Measurements from ENCODE around the gene ENOX1.

ENOX1 gene

DNA sequence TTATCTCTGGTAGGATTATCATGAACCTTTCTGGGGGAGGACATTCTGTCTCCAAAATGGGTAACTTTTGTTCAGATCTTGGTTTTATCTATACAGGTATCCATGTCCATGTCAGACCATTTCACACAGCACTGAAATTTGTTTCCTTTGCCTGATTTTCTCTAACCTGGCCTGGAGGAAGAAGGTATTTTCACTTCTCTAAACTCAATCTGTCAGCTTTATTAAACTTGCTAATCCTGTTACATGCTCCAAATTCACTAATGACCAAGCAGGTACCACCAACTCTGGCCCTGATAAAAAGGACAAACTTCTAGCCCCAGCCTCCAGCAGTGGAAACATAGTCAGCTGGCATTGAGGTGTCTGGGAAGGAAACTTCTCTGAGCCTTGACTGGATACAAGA lies 529.0 kb downstream of the ENOX1 start:
- Histone ChIP-seq H2BK5ac (ENCODE audit: low read depth, low read length, poor library complexity) (no peak overlapping the region), H4K91ac (ENCODE audit: low read depth, low read length) (no peak overlapping the region), H2BK120ac (ENCODE audit: insufficient read depth, low read length, poor library complexity) (no peak overlapping the region), H3K18ac (ENCODE audit: low read length) (no peak overlapping the region), H4K12ac (ENCODE audit: low read depth, low read length) (no peak overlapping the region), H3K23ac (ENCODE audit: low read length) (no peak overlapping the region), H2BK12ac (ENCODE audit: low read length) (no peak overlapping the region), H3K4ac (ENCODE audit: low read depth, low read length) (no peak overlapping the region), H3K27ac (ENCODE audit: low read depth, low read length) (no peak overlapping the region), H2AFZ (ENCODE audit: insufficient read depth, low read length, poor library complexity) (no peak overlapping the region), H3K79me1 (ENCODE audit: low read length) (no peaks in the 10 kb centered on the region), H3K79me2 (ENCODE audit: control insufficient read depth, insufficient read depth, low read length, poor library complexity) (no peaks in the 10 kb centered on the region), H3K9me3 (ENCODE audit: insufficient read depth, low read depth, low read length) (no peaks in the 10 kb centered on the region), H3K36me3 (ENCODE audit: control insufficient read depth in 1 of 2, insufficient read depth in 2 of 2, low read length in 2 of 2) (no peaks in the 10 kb centered on the region), H3K9ac (ENCODE audit: low read length) (no peak overlapping the region), H2AK5ac (ENCODE audit: low read length) (no peak overlapping the region), H3K4me2 (ENCODE audit: low read length) (no peak overlapping the region), H3K4me1 (ENCODE audit: control insufficient read depth in 1 of 2, insufficient read depth in 2 of 2, low read length in 2 of 2) (peaks cover 5 to 14% of the 10 kb centered on the region in 2 experiments), H3K27me3 (ENCODE audit: insufficient read depth, low read length) (no peaks in the 10 kb centered on the region), H4K8ac (ENCODE audit: low read depth, low read length) (no peak overlapping the region), H3K14ac (ENCODE audit: low read length) (no peak overlapping the region), H3K4me3 (ENCODE audit: low read depth, low read length) (no peak overlapping the region)
- peak in 1 of 2 donors; percentile 29 for DNase-seq

DNA sequence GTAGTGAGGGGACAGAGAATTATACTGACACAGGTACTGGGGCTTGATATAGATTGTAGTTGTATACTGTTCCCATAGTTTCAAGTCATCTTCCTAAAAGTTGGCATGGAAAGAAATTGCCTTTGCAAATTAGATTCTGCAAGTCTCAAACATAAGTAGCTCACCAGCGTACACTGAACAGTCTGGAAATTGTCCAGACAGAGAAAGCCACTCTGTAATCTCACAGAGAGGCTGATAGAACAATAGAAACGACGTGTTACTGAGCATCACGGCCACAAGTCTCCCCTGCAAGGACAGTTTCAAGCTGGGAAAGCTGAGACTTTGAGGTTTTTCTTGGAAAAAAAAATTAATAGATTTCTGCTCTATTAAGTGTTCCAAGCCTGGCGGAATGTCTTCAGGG lies 534.8 kb downstream of the ENOX1 start:
- Histone ChIP-seq H4K8ac (ENCODE audit: low read depth, low read length) (no peak overlapping the region), H3K14ac (ENCODE audit: low read length) (no peak overlapping the region), H3K4ac (ENCODE audit: low read depth, low read length) (no peak overlapping the region), H4K91ac (ENCODE audit: low read depth, low read length) (no peak overlapping the region), H3K23ac (ENCODE audit: low read length) (no peak overlapping the region), H3K79me1 (ENCODE audit: low read length) (no peaks in the 10 kb centered on the region), H2BK120ac (ENCODE audit: insufficient read depth, low read length, poor library complexity) (no peak overlapping the region), H3K36me3 (ENCODE audit: control insufficient read depth in 1 of 2, insufficient read depth in 2 of 2, low read length in 2 of 2) (no peaks in the 10 kb centered on the region), H3K18ac (ENCODE audit: low read length) (no peak overlapping the region), H2BK12ac (ENCODE audit: low read length) (no peak overlapping the region), H3K9ac (ENCODE audit: low read length) (no peak overlapping the region), H3K79me2 (ENCODE audit: control insufficient read depth, insufficient read depth, low read length, poor library complexity) (no peaks in the 10 kb centered on the region), H3K27ac (ENCODE audit: low read depth, low read length) (no peak overlapping the region), H2BK5ac (ENCODE audit: low read depth, low read length, poor library complexity) (no peak overlapping the region), H3K4me1 (ENCODE audit: control insufficient read depth in 1 of 2, insufficient read depth in 2 of 2, low read length in 2 of 2) (no peaks in the 10 kb centered on the region), H2AK5ac (ENCODE audit: low read length) (no peak overlapping the region), H3K9me3 (ENCODE audit: insufficient read depth, low read depth, low read length) (no peaks in the 10 kb centered on the region), H3K27me3 (ENCODE audit: insufficient read depth, low read length) (no peaks in the 10 kb centered on the region), H2AFZ (ENCODE audit: insufficient read depth, low read length, poor library complexity) (no peak overlapping the region), H3K4me2 (ENCODE audit: low read length) (no peak overlapping the region), H4K12ac (ENCODE audit: low read depth, low read length) (no peak overlapping the region), H3K4me3 (ENCODE audit: low read depth, low read length) (no peak overlapping the region)
- WGBS (ENCODE audit: extremely low coverage, insufficient coverage, insufficient read length), result no CpG with 5 or more reads among the region's 5 CpGs
- DNase-seq, result no peak

GRCh38 chr13:43246382-43246781 lies 540.4 kb downstream of the ENOX1 start:
- H3K4me1 ChIP-seq (ENCODE audit: control insufficient read depth in 1 of 2, insufficient read depth in 2 of 2, low read length in 2 of 2), result peaks cover 0 to 3% of the 10 kb centered on the region in 2 experiments
- no peak overlapping the region for H4K91ac ChIP-seq (ENCODE audit: low read depth, low read length)
- H3K23ac ChIP-seq (ENCODE audit: low read length), result no peak overlapping the region
- no peak overlapping the region for H2BK12ac ChIP-seq (ENCODE audit: low read length)
- no peak overlapping the region for H2AK5ac ChIP-seq (ENCODE audit: low read length)
- H3K79me2 ChIP-seq (ENCODE audit: control insufficient read depth, insufficient read depth, low read length, poor library complexity), result no peaks in the 10 kb centered on the region
- no peak overlapping the region for H3K4me2 ChIP-seq (ENCODE audit: low read length)
- H3K36me3 ChIP-seq (ENCODE audit: control insufficient read depth in 1 of 2, insufficient read depth in 2 of 2, low read length in 2 of 2), result no peaks in the 10 kb centered on the region
- H2BK120ac ChIP-seq (ENCODE audit: insufficient read depth, low read length, poor library complexity), result no peak overlapping the region
- H4K8ac ChIP-seq (ENCODE audit: low read depth, low read length), result no peak overlapping the region
- no peak overlapping the region for H2AFZ ChIP-seq (ENCODE audit: insufficient read depth, low read length, poor library complexity)
- H3K9me3 ChIP-seq (ENCODE audit: insufficient read depth, low read depth, low read length), result peaks cover 2% of the 10 kb centered on the region
- WGBS (ENCODE audit: extremely low coverage, insufficient coverage, insufficient read length), result no CpG with 5 or more reads among the region's 3 CpGs
- no peaks in the 10 kb centered on the region for H3K27me3 ChIP-seq (ENCODE audit: insufficient read depth, low read length)
- H4K12ac ChIP-seq (ENCODE audit: low read depth, low read length), result no peak overlapping the region
- no peak overlapping the region for H3K4me3 ChIP-seq (ENCODE audit: low read depth, low read length)
- H2BK5ac ChIP-seq (ENCODE audit: low read depth, low read length, poor library complexity), result no peak overlapping the region
- no peak overlapping the region for H3K9ac ChIP-seq (ENCODE audit: low read length)
- no peaks in the 10 kb centered on the region for H3K79me1 ChIP-seq (ENCODE audit: low read length)
- no peak overlapping the region for H3K27ac ChIP-seq (ENCODE audit: low read depth, low read length)
- H3K4ac ChIP-seq (ENCODE audit: low read depth, low read length), result no peak overlapping the region
- no peak overlapping the region for H3K18ac ChIP-seq (ENCODE audit: low read length)
- DNase-seq, result no peak
- no peak overlapping the region for H3K14ac ChIP-seq (ENCODE audit: low read length)

DNA sequence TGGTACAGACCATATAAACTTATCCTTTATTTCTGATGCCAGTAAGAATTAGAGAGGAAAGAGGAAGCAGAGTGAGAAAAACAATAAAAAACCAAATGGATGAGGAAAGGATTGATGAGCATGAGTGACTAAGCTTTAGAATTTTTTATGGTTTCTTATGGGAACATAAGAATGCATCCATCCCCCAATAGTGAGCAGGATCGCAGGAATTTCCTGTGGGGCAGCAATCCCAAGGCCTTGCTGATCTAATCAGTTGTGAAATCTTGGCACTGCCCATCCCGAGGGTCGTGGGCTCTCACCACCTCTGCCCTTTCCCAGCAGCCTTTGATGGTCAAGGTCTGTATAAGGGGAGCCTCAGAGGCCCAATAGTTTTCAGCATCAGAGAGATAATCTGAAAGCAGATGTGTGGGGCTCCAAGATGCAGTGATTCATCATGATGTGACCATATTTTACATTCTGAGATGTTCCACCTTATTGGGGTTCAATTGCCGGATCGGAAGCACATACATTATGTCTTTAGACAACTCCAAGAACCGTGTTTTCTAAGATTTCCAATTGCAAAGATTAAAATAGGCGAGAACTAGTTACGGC lies 541.3 kb downstream of the ENOX1 start:
- H2AFZ ChIP-seq (ENCODE audit: insufficient read depth, low read length, poor library complexity), result no peak overlapping the region
- no peaks in the 10 kb centered on the region for H3K79me1 ChIP-seq (ENCODE audit: low read length)
- no peak overlapping the region for H3K4me2 ChIP-seq (ENCODE audit: low read length)
- H4K91ac ChIP-seq (ENCODE audit: low read depth, low read length), result no peak overlapping the region
- peaks cover 2% of the 10 kb centered on the region for H3K9me3 ChIP-seq (ENCODE audit: insufficient read depth, low read depth, low read length)
- H2BK120ac ChIP-seq (ENCODE audit: insufficient read depth, low read length, poor library complexity), result no peak overlapping the region
- H3K79me2 ChIP-seq (ENCODE audit: control insufficient read depth, insufficient read depth, low read length, poor library complexity), result no peaks in the 10 kb centered on the region
- no peak overlapping the region for H4K12ac ChIP-seq (ENCODE audit: low read depth, low read length)
- H4K8ac ChIP-seq (ENCODE audit: low read depth, low read length), result no peak overlapping the region
- peak overlapping the region; percentile 62 for H2AK5ac ChIP-seq (ENCODE audit: low read length)
- H3K23ac ChIP-seq (ENCODE audit: low read length), result no peak overlapping the region
- H3K14ac ChIP-seq (ENCODE audit: low read length), result no peak overlapping the region
- no peak overlapping the region for H3K9ac ChIP-seq (ENCODE audit: low read length)
- H3K4me1 ChIP-seq (ENCODE audit: control insufficient read depth in 1 of 2, insufficient read depth in 2 of 2, low read length in 2 of 2), result peaks cover 0 to 3% of the 10 kb centered on the region in 2 experiments
- H2BK5ac ChIP-seq (ENCODE audit: low read depth, low read length, poor library complexity), result no peak overlapping the region
- H3K27ac ChIP-seq (ENCODE audit: low read depth, low read length), result no peak overlapping the region
- H3K4ac ChIP-seq (ENCODE audit: low read depth, low read length), result no peak overlapping the region
- no peak overlapping the region for H2BK12ac ChIP-seq (ENCODE audit: low read length)
- H3K18ac ChIP-seq (ENCODE audit: low read length), result no peak overlapping the region
- no peaks in the 10 kb centered on the region for H3K36me3 ChIP-seq (ENCODE audit: control insufficient read depth in 1 of 2, insufficient read depth in 2 of 2, low read length in 2 of 2)
- no CpG with 5 or more reads among the region's 8 CpGs for WGBS (ENCODE audit: extremely low coverage, insufficient coverage, insufficient read length)
- H3K4me3 ChIP-seq (ENCODE audit: low read depth, low read length), result no peak overlapping the region
- H3K27me3 ChIP-seq (ENCODE audit: insufficient read depth, low read length), result no peaks in the 10 kb centered on the region
- no peak for DNase-seq
